ENCODE data around the gene TRAF2. TPM values are rescaled to one million over a fixed set of nuclear protein-coding genes. Genes with fewer than 3 reads are reported as not detected.

TRAF2 gene
- polyA plus RNA-seq, 4 donors: 6.4 to 16.3 (median 13.3) TPM

DNA sequence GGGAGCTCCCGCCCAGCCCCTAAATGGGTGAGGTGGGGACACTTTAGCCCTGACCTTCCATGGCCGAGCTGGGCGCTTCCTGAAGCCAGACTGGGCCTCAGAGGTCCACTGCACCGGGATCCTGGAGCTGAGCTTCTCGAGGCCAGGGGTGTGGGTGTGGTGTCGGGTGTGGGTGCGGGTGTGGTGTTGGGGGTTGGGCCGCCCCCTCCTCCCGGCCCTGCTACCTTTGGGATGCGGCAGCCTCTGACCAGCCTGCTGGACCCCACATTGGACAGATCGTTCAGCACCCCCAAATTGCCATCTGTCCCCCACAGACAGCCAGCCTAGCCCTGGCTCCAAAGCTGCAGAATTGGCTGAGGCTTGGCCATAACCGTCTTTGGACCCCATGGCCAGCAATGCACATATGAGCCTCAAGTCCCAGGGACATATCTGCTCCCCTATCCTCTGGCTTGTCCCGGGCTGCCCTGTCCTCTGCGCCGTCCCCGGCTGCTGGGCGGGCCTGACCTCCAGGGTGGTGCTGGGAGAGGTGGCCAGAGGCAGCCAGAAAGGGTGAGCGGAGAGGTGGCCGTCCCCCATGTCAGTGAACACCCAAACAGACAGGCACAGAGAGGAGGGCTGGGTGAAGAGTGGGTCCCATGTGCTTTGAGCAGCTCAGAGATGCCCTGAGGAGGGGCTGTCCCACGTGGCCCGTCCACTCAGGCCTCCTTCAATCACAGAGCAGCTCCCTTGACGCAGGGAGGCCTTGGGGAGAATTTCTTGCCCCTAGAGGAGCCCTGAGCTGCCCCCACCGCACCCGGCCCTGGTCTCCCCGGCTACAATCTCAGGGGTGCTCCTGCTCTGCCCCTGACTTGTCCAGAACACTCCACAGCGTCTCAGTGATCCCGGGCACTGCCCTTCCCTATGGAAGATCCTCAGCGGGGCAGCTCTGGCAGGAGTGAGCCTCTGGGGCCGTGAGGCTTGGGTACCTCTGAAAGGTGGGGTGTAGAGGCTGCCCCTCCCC lies 87.6 kb downstream of the TRAF2 start:
- no peak for DNase-seq (ENCODE audit: low read depth in 4 of 4, low spot score in 3 of 4)

DNA sequence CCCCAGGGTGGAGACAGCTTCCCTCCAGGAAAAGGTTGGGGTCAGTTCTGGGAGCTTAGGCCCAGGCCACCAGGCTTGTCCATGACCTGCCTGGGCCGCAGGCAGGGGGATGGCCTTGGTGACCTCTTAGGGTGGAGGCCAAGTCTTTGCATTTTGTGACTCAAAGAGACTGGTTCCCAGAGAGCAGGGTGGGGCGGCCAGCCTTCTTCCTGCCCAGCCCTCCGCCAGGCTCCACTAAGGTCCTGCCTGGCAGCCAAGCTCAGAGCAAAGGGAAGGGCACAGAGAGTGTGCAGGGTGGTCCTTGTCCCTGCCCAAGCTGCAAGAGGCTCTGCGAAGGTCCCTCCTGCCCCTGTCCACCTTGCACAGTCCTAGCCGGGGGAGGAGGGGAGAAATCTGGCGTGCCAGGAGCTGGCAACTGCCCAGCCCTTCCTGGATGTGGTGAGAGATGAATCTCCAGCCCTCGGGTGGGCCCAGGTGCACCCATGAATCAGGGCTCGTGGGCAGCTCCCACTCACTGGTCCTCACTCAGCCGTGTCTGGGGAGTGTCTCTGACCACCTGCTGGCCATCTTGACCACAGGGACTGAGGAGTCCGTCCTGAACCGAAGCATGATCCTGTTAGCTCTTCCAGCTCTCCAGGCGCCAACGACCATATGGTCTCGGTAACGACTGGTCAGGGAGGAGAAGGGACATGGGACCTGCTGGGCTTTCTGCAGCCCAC lies 88.7 kb downstream of the TRAF2 start:
- DNase-seq (ENCODE audit: low read depth in 4 of 4, low spot score in 3 of 4): no peak

DNA sequence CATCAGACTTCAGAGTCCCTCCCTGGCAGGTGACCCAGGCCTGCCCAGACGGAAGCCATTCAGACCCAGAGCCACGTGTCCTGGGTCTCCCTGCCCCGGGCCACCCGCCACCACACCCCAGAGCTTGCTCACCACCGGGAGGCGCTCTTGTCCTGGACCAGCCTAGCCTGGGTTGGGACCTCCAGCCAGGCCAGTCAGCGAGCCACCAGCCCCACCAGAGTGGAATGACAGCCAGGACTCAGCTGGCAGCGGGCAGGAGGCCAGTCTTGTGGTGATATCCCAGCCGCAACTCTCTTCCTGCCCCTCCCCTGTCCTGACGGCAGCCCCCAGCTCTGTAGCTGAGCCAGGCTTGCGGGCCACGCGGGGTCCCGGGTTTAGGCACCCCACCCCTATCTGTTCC lies 89.3 kb downstream of the TRAF2 start:
- no peak for DNase-seq (ENCODE audit: low read depth in 4 of 4, low spot score in 3 of 4)

Other genes with a start within 250 kb of the TRAF2 start
- 10 to 100 TPM; 29.0 to 79.5 (median 44.5) TPM for gene EGFL7, start 223.6 kb upstream of the TRAF2 start, polyA plus RNA-seq (ENCODE audit: insufficient read length in 4 of 4)
- gene AGPAT2, start 199.1 kb upstream of the TRAF2 start, polyA plus RNA-seq (ENCODE audit: insufficient read length in 4 of 4): 10 to 100 TPM; 15.3 to 53.8 (median 36.4) TPM
- gene DIPK1B, start 173.9 kb upstream of the TRAF2 start, polyA plus RNA-seq (ENCODE audit: insufficient read length in 4 of 4): 10 to 100 TPM; 23.3 to 40.4 (median 27.4) TPM
- gene LCN10, start 143.6 kb upstream of the TRAF2 start, polyA plus RNA-seq (ENCODE audit: insufficient read length in 4 of 4): 1 to 10 TPM in 2 of 4 donors, under 1 TPM in 2; 0.18 to 2.1 (median 0.90) TPM
- not detected for gene LCN6, start 138.0 kb upstream of the TRAF2 start, polyA plus RNA-seq (ENCODE audit: insufficient read length in 4 of 4)
- under 1 TPM; 0.10 to 0.50 (median 0.20) TPM for gene LCN8, start 128.3 kb upstream of the TRAF2 start, polyA plus RNA-seq (ENCODE audit: insufficient read length in 4 of 4)
- gene LCN15, start 122.0 kb upstream of the TRAF2 start, polyA plus RNA-seq (ENCODE audit: insufficient read length in 4 of 4): under 1 TPM in 3 of 4 donors, not detected in 1; 0.06 to 0.14 (median 0.07) TPM
- gene TMEM141, start 95.2 kb upstream of the TRAF2 start, polyA plus RNA-seq (ENCODE audit: insufficient read length in 4 of 4): 10 to 100 TPM; 35.6 to 86.2 (median 64.2) TPM
- 1 to 10 TPM; 2.5 to 6.5 (median 4.9) TPM for gene CCDC183, start 90.2 kb upstream of the TRAF2 start, polyA plus RNA-seq (ENCODE audit: insufficient read length in 4 of 4)
- 10 to 100 TPM; 39.9 to 78.9 (median 60.1) TPM for gene RABL6, start 78.6 kb upstream of the TRAF2 start, polyA plus RNA-seq (ENCODE audit: insufficient read length in 4 of 4)
- 1 to 10 TPM in 2 of 4 donors, under 1 TPM in 2; 0.46 to 1.7 (median 0.97) TPM for gene AJM1, start 44.0 kb upstream of the TRAF2 start, polyA plus RNA-seq (ENCODE audit: insufficient read length in 4 of 4)
- gene PHPT1, start 37.1 kb upstream of the TRAF2 start, polyA plus RNA-seq (ENCODE audit: insufficient read length in 4 of 4): 100 to 1,000 TPM in 1 of 4 donors, 10 to 100 TPM in 3; 71.8 to 120 (median 83.5) TPM
- gene MAMDC4, start 34.2 kb upstream of the TRAF2 start, polyA plus RNA-seq (ENCODE audit: insufficient read length in 4 of 4): 10 to 100 TPM in 1 of 4 donors, 1 to 10 TPM in 3; 4.7 to 11.6 (median 6.3) TPM
- gene EDF1, start 20.2 kb upstream of the TRAF2 start, polyA plus RNA-seq (ENCODE audit: insufficient read length in 4 of 4): 100 to 1,000 TPM; 266 to 396 (median 335) TPM
- gene FBXW5, start 58.2 kb downstream of the TRAF2 start, polyA plus RNA-seq (ENCODE audit: insufficient read length in 4 of 4): 10 to 100 TPM; 34.7 to 67.2 (median 37.2) TPM
- gene C8G, start 58.7 kb downstream of the TRAF2 start, polyA plus RNA-seq (ENCODE audit: insufficient read length in 4 of 4): 1 to 10 TPM in 1 of 4 donors, under 1 TPM in 3; 0.26 to 1.1 (median 0.52) TPM
- gene LCN12, start 65.8 kb downstream of the TRAF2 start, polyA plus RNA-seq (ENCODE audit: insufficient read length in 4 of 4): 10 to 100 TPM in 3 of 4 donors, 1 to 10 TPM in 1; 1.4 to 54.6 (median 23.8) TPM
- gene PTGDS, start 91.0 kb downstream of the TRAF2 start, polyA plus RNA-seq (ENCODE audit: insufficient read length in 4 of 4): 10 to 100 TPM in 3 of 4 donors, 1 to 10 TPM in 1; 3.8 to 66.7 (median 27.7) TPM
- gene LCNL1, start 96.5 kb downstream of the TRAF2 start, polyA plus RNA-seq (ENCODE audit: insufficient read length in 4 of 4): under 1 TPM in 3 of 4 donors, not detected in 1; 0.11 to 0.45 (median 0.13) TPM
- gene PAXX, start 105.9 kb downstream of the TRAF2 start, polyA plus RNA-seq (ENCODE audit: insufficient read length in 4 of 4): 10 to 100 TPM; 22.4 to 46.5 (median 28.3) TPM
- gene CLIC3, start 110.1 kb downstream of the TRAF2 start, polyA plus RNA-seq (ENCODE audit: insufficient read length in 4 of 4): 1 to 10 TPM in 1 of 4 donors, under 1 TPM in 3; 0.34 to 1.4 (median 0.57) TPM
- gene ABCA2, start 141.7 kb downstream of the TRAF2 start, polyA plus RNA-seq (ENCODE audit: insufficient read length in 4 of 4): 10 to 100 TPM; 18.7 to 52.8 (median 39.7) TPM
- not detected for gene FUT7, start 145.6 kb downstream of the TRAF2 start, polyA plus RNA-seq (ENCODE audit: insufficient read length in 4 of 4)
- 10 to 100 TPM; 20.4 to 48.7 (median 36.8) TPM for gene NPDC1, start 159.7 kb downstream of the TRAF2 start, polyA plus RNA-seq (ENCODE audit: insufficient read length in 4 of 4)
- 1 to 10 TPM; 3.2 to 7.5 (median 5.8) TPM for gene ENTPD2, start 167.5 kb downstream of the TRAF2 start, polyA plus RNA-seq (ENCODE audit: insufficient read length in 4 of 4)
- 1 to 10 TPM; 4.5 to 8.3 (median 5.7) TPM for gene SAPCD2, start 184.0 kb downstream of the TRAF2 start, polyA plus RNA-seq (ENCODE audit: insufficient read length in 4 of 4)
- gene UAP1L1, start 191.0 kb downstream of the TRAF2 start, polyA plus RNA-seq (ENCODE audit: insufficient read length in 4 of 4): 1 to 10 TPM; 1.6 to 6.6 (median 4.9) TPM
- 10 to 100 TPM; 48.7 to 73.8 (median 52.6) TPM for gene MAN1B1, start 200.5 kb downstream of the TRAF2 start, polyA plus RNA-seq (ENCODE audit: insufficient read length in 4 of 4)
- gene DPP7, start 228.2 kb downstream of the TRAF2 start, polyA plus RNA-seq (ENCODE audit: insufficient read length in 4 of 4): 10 to 100 TPM; 11.1 to 34.8 (median 17.9) TPM

Measured in left renal pelvis (tissue), 4 donors.